OCI-LY3 (cell line): ENCODE data around the gene HUNK.
"Not testable (repeated sequence)": the region's sequence is repeated elsewhere in the genome, so short reads cannot be mapped to it uniquely, and the experiment has no call there.

Experiments used
- H2AFZ ChIP-seq: fragments of 200-600, 300-600 bp; shearing (Covaris generic); 2 replicates; pipeline ENCODE4 v1.6.0; 2014; ENCODE audit warnings: antibody characterized with exemption, low read depth, low read length
- H3K27ac ChIP-seq: fragments of 200-600, 300-600 bp; sonication (generic); 2 replicates; pipeline ENCODE4 v1.5.1; 2014; ENCODE audit warnings: mild to moderate bottlenecking, low read length, moderate library complexity, mixed read lengths
- H3K27me3 ChIP-seq: fragments of 200-600, 300-600 bp; sonication (generic); 2 replicates; pipeline ENCODE4 v1.6.1; 2014; ENCODE audit warnings: low read depth, low read length, mixed read lengths
- H3K36me3 ChIP-seq: fragments of 200-600, 300-600 bp; sonication (generic); replicated peaks from 2 replicates; pipeline ENCODE3; 2014; ENCODE audit warnings: low read depth, low read length, mixed read lengths
- H3K4me1 ChIP-seq: fragments of 300-600, 200-600 bp; sonication (generic); 2 replicates; pipeline ENCODE4 v1.6.1; 2014; ENCODE audit warnings: low read length, mixed read lengths
- H3K4me2 ChIP-seq: fragments of 200-600, 300-600 bp; sonication (generic); 2 replicates; pipeline ENCODE4 v1.6.1; 2014; ENCODE audit warnings: low read length, mixed read lengths
- H3K4me3 ChIP-seq: fragments of 300-600, 200-600 bp; sonication (generic); 2 replicates; pipeline ENCODE4 v1.5.1; 2014; ENCODE audit warnings: antibody characterized with exemption, mild to moderate bottlenecking, low read length, moderate library complexity
- H3K79me2 ChIP-seq: fragments of 300-600, 200-600 bp; shearing (Covaris generic); 2 replicates; pipeline ENCODE4 v1.6.1; 2014; ENCODE audit warnings: mild to moderate bottlenecking, low read length, mixed read lengths
- H3K9ac ChIP-seq: fragments of 300-600, 200-600 bp; shearing (Covaris generic); 2 replicates; pipeline ENCODE4 v1.6.0; 2014; ENCODE audit warnings: mild to moderate bottlenecking, low read length, moderate library complexity
- H3K9me3 ChIP-seq: fragments of 200-600, 300-600 bp; shearing (Covaris generic); 2 replicates; pipeline ENCODE4 v1.6.1; 2014; ENCODE audit warnings: low read length, mixed read lengths; ENCODE audit not compliant: insufficient read depth
- H4K20me1 ChIP-seq: fragments of 200-600, 300-600 bp; sonication (generic); 2 replicates; pipeline ENCODE4 v1.6.1; 2016; ENCODE audit warnings: low read length, mixed read lengths; ENCODE audit not compliant: insufficient read depth
- CTCF ChIP-seq: fragments of 200-600, 300-600 bp; sonication (generic); IDR thresholded peaks from 2 replicates; pipeline ENCODE4 v1.5.1; 2014; ENCODE audit warnings: antibody characterized with exemption, low read length, low read depth
- EZH2phosphoT487 ChIP-seq: fragments of 200-600 bp; shearing (Covaris generic); IDR thresholded peaks from 2 replicates; pipeline ENCODE4 v1.6.1; 2018; ENCODE audit warnings: antibody characterized with exemption, mixed run types, low read depth

The HUNK gene

GRCh38 chr21:31945141-31945540, 72.3 kb downstream of the HUNK start:
- no peaks in the 10 kb centered on the region for H3K4me1 ChIP-seq
- no peak overlapping the region for H3K9ac ChIP-seq
- H4K20me1 ChIP-seq = no peaks in the 10 kb centered on the region
- no peaks in the 10 kb centered on the region for H3K9me3 ChIP-seq
- TF ChIP-seq CTCF (no peak), EZH2phosphoT487 (no peak)
- H3K36me3 ChIP-seq = no peaks in the 10 kb centered on the region
- H3K27me3 ChIP-seq = no peaks in the 10 kb centered on the region; the same call in 1 of the 2 replicates
- no peak overlapping the region for H2AFZ ChIP-seq
- H3K27ac ChIP-seq = no peak overlapping the region
- no peak overlapping the region for H3K4me3 ChIP-seq
- no peaks in the 10 kb centered on the region for H3K79me2 ChIP-seq
- H3K4me2 ChIP-seq = no peak overlapping the region

DNA sequence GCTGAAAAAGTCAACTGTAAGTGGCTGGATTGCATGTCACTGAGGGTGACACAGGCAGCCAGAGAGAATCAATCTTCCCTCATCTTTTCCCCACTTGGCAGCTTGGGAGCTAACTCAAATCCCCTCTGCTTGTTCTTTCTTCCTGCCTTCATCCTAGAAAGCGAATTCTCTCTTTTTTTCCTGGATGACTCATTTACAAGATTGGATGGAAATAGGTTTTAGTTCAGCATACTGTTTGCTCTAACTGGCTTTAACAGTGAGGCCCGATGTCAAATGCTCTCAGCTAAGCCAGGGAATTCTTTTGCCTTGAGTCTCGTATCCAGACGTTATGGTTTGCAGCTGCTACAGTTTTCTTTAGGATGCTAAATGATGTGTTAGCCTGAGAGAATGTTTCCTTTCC, 72.7 kb downstream of the HUNK start:
- Histone ChIP-seq H3K9ac (no peak overlapping the region), H3K79me2 (no peaks in the 10 kb centered on the region), H3K27ac (no peak overlapping the region), H2AFZ (no peak overlapping the region), H3K27me3 (no peaks in the 10 kb centered on the region; the same call in 1 of the 2 replicates), H3K4me2 (no peak overlapping the region), H3K9me3 (no peaks in the 10 kb centered on the region), H4K20me1 (no peaks in the 10 kb centered on the region), H3K4me1 (no peaks in the 10 kb centered on the region), H3K4me3 (no peak overlapping the region), H3K36me3 (no peaks in the 10 kb centered on the region)
- TF ChIP-seq EZH2phosphoT487 (no peak), CTCF (no peak)

DNA sequence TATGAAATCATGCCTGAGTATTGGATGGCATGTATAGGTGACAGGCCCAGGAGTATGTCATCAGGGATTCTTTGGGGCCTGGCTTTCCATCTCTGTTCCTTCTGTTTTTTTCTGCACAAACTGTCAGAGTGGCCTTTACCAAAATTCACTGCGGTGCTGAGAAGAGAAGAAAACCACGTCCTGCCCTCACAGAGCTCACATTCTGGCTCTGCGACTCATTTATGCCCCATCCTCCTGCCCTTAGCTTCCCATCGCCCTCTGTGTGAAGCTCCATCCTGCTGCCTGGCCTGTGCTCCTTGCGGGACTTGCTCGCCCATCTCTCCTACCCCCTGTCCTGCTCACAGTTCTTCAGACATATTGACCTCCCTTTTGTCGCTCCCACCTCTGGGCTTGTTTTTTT, 73.4 kb downstream of the HUNK start:
- Histone ChIP-seq H3K9me3 (no peaks in the 10 kb centered on the region), H3K9ac (no peak overlapping the region), H3K27me3 (no peaks in the 10 kb centered on the region; the same call in 1 of the 2 replicates), H3K79me2 (no peaks in the 10 kb centered on the region), H3K4me3 (no peak overlapping the region), H2AFZ (no peak overlapping the region), H3K4me1 (no peaks in the 10 kb centered on the region), H4K20me1 (no peaks in the 10 kb centered on the region), H3K27ac (no peak overlapping the region), H3K36me3 (no peaks in the 10 kb centered on the region), H3K4me2 (no peak overlapping the region)
- no peak for TF ChIP-seq EZH2phosphoT487
- no peak for TF ChIP-seq CTCF

GRCh38 chr21:31946876-31947550, 74.2 kb downstream of the HUNK start:
- not testable (repeated sequence) for H2AFZ ChIP-seq, H3K4me3 ChIP-seq, H3K79me2 ChIP-seq, H3K4me2 ChIP-seq, H3K27me3 ChIP-seq, H3K9me3 ChIP-seq, H3K4me1 ChIP-seq, H3K27ac ChIP-seq, H4K20me1 ChIP-seq, H3K9ac ChIP-seq, H3K36me3 ChIP-seq
